GM19193 (cell line): ENCODE results near the gene TMIE.

Experiments
- POLR2A ChIP-seq: IDR thresholded peaks from 4 replicates; pipeline ENCODE4 v1.6.1; 2011; ENCODE audit not compliant: insufficient read depth, insufficient read length; ENCODE audit errors: extremely low read depth

The TMIE gene

DNA sequence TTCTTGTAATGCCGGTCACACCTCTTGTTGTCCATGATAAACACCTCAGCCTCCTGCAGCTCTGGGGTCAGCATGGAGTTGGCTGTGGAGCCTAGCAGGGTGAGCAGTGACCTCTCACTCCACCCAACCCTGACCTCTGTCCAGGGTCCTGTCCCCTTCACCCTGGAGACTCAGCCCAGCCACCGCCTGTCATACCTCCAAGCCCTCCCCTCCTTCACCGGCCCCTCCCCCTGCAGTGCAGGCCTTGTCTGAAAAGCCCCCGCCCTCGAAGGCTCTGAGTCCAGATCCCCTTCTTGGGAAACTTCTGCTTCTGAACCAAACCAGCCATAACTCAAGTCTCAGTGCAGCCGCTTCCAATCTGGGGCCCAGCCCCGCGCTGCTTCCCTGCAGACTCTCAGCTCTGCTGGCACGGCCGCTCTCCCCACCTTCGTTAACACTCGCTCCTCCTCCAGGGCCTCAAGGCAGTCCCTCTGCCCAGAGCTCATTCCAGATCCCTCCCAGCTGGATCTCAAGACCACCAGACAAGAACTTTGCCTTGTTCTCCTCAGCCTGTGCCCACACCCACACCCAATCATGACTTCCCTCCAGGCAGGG, 41.9 kb downstream of the TMIE start:
- TF ChIP-seq POLR2A: no peak

DNA sequence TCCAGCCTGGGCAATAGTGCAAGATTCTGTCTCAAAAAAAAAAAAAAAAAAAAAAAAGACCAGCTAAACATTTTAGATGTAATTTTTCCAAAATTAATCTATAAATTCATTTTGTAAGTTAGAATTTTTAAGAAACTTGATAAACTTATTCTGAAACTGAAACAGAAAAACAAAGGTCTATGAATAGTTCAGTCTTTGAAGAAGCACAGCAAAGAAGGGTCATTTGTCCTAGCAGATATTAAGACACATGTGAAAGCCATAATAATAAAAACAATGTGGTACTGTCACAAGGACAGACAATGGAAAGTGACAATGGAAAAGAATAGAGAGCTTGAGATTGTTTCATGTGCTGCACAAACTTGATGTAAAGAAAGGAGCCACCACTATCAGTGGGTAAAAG, 45.5 kb downstream of the TMIE start:
- TF ChIP-seq POLR2A: no peak

DNA sequence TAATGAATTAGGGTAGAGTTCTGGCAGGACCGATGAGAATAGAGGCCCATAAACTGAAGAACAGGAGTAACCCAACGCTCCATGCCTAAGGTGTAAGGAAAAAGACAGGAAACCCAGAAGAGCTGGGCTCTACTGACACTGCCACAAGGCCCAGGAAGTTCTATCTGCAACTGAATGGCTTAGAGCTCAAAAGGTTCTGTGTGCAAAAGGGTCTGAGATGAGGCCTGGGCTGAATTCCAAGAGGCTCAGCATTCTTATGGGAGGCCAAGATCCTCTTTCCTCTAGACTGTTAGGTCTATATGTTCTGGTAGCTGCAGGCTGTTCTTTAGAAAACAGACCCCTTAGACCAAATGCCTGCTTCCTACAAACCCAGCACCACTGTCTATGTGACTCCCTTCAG, 47.0 kb downstream of the TMIE start:
- TF ChIP-seq POLR2A: no peak

DNA sequence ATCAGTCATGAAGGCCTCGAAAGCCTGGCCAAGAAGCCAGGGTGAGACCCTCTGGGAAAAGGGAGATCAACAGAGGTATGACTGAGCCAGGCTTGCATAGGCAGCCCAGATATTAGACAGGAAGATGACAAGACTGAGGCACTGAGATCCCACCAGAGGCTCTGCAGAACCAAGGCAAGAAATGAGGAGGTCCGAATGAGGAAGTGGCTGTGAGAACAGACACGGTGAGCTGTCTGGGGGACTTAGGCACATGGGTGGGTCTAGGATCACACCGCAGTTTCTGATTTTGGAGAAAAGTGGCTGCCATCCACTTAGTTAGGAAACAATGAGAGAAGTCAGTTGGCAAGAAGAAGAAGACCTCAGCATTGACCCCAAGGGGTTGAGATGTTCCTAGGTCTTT, 47.9 kb downstream of the TMIE start:
- no peak for TF ChIP-seq POLR2A

DNA sequence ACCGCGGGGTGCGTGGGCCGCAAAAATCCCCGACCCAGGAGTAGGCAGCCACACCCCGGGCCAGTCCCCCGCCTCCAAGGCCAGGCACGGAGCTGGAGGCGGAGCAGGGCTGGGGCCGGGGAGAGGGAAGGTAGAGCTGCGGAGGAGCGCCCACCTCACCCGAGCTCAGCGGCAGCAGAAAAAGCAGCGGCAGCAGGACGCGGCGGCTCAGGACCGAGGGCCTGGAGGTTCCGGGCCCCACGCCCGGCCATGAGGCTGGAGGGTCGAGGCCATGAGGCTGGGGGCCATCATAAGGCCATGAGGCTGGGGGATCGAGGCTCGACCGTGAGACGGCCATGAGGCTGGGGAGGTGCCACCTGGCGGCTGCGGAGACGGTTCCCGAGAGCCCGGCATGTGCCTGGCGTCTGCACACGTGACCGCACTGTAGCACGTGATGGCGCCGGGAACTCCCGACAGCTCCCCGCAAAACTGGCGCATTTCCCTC, 49.4 kb downstream of the TMIE start:
- TF ChIP-seq POLR2A: no peak

DNA sequence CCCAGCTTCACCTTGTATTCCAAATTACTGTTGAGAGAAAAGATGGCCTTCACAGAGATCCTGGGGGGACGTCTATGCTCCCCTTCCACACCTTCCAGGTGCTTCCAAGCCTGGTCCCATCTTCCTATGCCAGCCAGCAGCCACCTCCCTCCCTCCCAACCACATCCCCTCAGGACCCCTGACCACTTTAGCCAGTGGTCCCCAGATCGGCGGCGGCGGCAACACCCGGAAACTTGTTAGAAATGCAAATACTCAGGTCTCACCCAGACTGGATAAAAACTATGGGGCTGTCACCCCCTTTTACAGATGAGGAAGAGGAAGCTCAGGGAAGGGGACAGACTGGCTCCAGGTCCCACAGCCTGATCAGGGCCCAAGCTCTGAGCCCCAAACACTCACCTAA, 54.5 kb downstream of the TMIE start:
- no peak for TF ChIP-seq POLR2A

DNA sequence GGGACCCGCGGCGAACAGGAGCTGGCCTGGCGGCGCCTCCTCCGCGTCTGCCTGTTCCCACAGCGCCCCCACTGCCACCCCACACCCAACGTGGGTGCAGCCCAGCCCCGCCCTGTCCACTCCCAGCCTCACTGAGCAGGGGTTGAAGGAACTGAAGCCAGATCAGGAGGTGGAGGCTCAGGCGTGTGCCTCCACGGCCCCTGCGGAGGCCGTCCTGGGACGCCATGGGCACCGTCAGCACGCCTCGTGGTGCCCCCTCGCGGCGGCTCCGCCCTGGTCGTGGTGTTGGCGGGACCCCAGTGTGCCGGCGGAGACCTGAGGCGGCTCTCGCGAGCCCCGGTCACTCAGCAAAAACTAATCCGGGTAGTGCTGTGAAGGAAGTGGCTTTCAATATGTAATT, 55.5 kb downstream of the TMIE start:
- TF ChIP-seq POLR2A: no peak

DNA sequence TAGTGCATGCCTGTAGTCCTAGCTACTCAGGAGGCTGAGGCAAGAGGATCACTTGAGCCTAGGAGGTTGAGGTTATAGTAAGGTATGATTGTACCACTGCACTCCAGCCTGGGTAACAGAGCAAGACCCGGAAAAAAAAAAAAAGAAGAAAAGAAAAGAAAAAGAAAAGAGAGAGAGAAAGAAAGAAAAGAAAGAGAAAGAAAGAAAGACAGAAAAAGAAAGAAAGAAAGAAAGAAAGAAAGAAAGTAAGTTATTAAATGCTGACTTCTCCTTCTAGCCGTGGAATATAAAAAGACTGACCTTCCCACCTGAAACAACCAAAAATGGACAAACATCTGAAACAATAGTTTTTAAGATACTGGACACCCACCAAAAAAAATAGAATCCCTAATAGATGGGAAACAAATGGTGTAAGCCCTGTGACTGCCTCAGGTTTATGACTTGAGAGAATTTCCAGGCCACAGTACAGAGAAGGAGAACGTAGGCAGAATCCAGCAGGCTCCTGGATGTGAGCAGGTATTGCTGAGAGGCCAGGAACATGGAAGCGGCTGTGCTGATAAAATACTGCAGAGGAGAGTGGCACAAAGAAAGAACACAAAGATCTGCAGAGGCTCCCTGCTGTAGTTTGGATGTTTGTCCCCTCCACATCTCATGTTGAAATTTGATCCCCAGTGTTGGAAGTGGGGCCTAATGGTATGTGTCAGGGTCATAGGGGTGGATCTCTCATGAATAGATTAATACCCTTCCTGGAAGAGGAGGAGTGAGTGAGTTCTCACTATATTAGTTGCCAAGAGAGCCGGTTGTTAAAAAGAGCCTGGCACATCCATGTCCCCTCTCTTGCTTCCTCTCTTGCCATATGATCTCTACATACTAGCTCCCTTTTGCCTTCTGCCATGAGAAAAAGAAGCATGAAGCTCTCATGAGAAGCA, 58.3 kb downstream of the TMIE start:
- TF ChIP-seq POLR2A: no peak
